NCI-H2107 (cell line): ENCODE measurements around the gene RAPGEF5.

Source experiments
- DNase-seq: peaks from one replicate; lab custom pipeline; 2025; lab: John Stamatoyannopoulos, UW

The RAPGEF5 gene

GRCh38 chr7:22151901-22152300 is 205.1 kb downstream of the RAPGEF5 start:
- no peak for DNase-seq

DNA sequence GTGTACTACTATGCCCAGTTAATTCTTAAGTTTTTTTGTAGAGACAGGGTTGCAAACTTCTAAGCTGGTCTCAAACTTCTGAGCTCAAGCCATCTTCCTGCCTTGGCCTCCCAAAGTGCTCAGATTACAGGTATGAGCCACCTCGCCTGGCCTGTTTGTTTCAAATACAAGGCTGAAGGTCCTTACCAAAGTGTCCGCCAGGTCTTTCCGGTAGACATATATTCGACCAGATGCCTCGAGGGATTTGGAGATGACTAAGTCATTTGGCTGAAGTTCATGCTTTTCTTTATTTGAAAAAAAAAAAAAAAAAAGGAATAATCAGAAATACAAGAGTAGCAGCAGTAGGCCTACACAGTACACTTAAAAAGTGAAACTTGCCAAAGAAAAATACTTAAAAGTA is 206.7 kb downstream of the RAPGEF5 start:
- no peak for DNase-seq

DNA sequence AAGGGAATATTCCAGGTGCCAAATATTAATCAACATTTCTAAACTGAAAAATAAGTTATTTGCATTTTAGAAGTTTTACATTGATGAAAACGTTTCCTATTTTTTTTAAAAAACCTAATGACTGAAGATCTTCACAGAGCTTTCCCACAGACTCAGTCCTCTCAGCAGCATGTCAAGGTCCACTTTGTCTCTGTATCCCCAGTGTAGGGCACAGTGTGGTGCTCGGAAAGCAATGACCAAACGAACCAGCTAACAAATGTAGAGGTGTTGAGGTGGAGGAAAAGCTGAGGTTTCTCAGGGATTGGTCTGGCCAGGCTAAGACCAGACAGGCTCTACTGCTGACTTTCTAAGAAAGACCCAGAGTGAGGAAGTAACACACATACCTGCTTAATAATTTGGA is 209.1 kb downstream of the RAPGEF5 start:
- no peak for DNase-seq

GRCh38 chr7:22146961-22147512 is 209.9 kb downstream of the RAPGEF5 start:
- no peak for DNase-seq

DNA sequence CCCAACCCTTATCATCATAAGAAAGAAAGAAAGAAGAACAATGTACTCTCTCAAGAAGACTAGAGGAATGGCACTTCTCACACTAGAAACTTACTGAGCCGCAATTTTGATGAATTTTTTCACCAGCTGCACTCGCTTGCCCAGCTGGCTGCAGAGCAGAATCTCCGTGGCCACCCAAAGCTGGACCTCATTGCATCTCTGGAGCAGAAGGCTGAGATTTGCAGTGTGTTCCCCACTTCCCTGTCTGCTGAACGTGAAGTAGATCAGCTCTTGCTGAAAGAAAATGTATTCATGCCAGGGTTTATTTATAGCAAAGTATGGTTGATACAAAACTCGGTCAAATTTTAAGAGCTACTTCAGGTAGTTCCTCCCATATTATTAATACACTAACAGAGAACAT is 212.0 kb downstream of the RAPGEF5 start:
- DNase-seq: no peak

DNA sequence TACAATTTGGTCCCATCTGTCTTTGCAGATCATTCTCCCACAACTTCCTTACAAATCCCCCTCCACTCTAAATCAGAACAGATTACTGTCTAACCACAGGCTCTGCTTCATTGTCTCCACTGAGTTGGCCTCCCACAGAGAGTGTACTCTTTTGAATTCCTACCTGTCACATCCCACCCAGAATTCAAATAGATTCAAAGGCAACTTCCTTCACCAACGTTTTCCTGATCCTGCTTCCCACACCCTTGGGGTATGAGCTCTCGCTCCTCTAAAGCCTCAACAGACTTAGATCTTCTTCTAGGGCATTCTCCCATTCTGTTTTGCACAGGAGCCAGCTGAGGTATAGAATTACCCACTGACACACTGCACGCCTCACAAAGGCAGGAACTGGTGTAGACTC is 213.5 kb downstream of the RAPGEF5 start:
- no peak for DNase-seq

- DNase-seq: no peak
These were observed 214.4 kb downstream of the RAPGEF5 start for GRCh38 chr7:22142572-22142971.

DNA sequence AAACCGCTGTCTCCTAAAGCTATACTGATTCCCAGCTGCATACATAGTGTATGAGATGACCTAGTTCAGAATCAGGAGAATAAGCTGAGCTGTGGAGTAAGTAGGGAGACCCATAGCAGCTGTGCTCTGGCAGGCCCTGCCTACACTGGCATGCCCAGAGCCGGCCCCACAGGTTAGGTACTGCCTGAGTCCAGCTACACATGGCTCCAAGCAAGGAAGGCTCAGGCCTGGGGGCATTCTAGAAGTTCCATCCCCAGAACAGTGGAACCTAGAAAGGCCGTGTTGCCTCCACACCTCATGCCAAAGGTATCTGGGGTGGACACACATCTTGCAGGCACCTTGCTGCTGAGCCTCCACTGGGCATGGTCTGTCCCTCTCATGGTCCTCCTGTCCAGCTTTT is 215.6 kb downstream of the RAPGEF5 start:
- DNase-seq: no peak

DNA sequence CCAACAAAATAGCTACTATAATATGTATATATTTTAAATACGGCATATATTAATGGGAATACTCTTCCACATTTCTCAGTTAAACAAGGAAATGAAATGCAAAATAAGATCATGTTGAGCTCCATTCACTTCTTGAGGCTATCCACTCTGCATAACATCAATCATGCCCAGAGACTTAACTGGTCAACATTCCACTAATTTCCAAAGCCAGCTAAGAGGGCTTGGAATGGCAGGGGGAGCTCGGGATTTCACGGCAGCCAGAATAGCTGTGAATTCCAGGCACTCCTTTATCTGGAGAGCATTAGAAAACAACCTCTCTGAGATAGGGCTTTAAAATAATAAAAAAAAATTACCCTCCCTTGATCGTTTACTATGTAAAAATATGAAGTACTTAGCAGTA is 216.4 kb downstream of the RAPGEF5 start:
- no peak for DNase-seq

- DNase-seq: no peak
These were observed 218.1 kb downstream of the RAPGEF5 start for GRCh38 chr7:22138886-22139285.

DNA sequence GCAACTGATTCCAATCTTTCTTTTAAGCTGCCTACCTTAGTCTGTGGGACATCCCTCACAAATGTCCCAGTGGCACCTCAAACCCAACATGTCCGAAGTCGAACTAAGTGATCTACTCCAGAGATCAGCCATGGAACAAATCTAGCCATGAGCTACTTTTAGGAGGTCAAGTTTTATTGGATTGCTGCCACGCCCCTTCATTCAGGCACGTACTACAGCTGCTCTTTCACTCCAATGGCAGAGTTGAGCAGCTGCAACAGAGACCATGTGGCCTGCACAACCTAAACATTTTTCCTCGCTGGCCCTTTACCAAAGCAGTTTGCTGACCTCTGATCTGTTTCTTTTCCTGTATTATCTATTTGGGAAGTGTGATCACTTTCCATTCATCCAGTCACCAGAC is 218.8 kb downstream of the RAPGEF5 start:
- DNase-seq: no peak

DNA sequence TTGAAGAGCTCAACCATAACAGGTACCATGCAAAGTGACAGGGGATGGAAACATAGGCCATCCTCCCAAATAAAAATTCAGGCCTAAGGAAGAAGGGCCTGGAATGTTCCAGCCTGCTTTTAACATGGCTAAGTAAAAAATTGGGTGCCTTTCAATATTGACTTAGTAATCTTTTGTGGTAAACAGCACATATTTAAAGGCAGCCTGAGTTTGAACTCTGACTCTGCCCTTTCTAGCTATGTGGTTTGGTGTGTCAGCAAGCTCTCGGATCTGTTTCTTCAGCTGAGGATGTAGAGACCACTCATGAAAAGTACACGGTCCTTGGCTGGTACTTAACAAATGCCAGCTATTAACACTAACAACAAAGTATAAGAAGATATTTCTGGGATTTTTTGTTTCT is 219.5 kb downstream of the RAPGEF5 start:
- DNase-seq: no peak

- DNase-seq: no peak
These were observed 219.9 kb downstream of the RAPGEF5 start for GRCh38 chr7:22137026-22137425.

DNA sequence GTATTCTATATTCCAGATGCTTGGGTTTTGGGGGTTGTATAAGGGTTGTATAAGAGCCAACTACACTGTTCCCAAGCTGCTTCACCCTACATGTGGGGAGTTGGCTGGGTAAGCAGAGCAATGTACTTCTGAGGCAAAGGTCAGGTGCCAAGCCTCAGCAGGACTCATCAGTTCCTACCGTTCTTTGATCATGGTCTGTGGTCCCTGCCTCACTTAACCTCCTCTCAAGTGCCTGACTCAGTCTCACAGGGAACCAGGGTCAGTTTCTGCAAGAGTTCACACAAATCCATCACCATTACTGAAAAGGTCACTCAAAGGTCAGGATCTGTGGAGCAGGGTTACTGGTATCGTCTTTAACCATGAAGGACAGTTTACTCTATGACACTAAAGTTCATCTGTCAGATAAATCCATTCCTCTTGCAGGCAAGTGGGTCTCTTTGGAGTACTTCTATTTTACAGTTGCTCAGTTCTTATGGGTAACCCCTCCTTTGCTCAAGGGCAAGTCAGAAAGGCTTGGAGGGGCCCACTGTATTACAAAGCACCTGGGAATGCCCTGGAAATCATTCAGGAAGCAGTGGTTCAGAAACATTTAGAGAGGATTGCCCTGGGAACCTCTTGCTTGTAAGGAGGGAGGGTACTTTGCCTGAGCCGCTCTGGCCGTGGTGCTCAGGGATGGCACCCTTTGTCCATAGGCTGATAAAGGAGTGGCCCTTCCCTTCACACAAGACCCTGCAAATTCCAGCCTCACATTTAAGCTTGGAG is 227.0 kb downstream of the RAPGEF5 start:
- DNase-seq: no peak

- DNase-seq: no peak
These were observed 227.8 kb downstream of the RAPGEF5 start for GRCh38 chr7:22129166-22129565.

DNA sequence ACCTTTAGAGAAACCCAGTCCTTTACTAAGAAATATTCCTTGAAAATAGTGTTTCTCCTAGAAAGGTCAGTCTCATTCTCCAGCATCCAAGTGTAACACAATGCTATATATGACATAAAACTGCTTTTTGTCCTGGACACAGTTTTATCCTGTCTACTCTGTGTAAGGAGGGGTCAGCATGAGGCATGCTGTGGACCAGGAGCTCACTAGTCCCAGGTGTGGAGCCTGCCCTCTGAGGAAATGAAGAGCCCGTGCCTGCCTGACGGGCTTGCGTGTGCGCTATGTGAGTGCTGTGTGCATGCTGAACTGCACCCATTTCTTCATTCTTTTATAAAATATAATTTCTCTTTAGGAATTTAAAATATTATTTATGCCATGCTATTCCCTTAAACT is 228.4 kb downstream of the RAPGEF5 start:
- no peak for DNase-seq

DNA sequence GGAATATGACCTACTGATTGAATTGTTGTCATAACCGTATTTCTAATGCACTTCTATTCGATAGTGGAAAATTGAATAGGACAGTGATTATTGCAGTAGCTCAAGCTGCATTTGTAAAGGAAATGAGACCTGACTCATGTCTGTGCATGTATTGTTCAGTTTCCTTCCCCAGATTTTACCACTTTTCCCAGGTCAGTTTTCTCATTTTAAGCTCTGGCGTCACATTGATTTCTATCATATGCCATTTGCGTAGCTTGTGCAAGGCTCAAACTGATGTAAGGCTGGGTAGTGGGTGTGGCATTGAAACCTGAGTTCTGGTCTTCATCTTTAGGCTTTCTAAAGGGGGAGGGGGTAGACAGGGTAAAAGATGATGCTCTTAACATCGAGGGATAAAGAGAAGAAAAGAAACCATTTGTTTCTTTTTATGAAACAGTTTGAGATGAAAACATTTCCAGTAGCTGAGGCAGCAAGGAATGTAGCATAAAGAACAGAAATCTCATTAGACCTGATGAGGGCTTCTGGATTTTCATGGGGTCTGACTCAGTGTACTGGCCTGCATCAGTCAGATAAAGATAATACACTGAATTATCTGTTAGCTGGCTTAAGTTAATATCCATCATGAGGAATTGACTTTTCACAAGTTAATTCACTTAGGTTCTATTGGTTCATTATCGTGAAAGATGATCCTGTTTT is 229.0 kb downstream of the RAPGEF5 start:
- DNase-seq: no peak

- DNase-seq: no peak
These were observed 231.5 kb downstream of the RAPGEF5 start for GRCh38 chr7:22125436-22125835.

GRCh38 chr7:22124941-22125340 is 232.0 kb downstream of the RAPGEF5 start:
- no peak for DNase-seq

- no peak for DNase-seq
These were observed 233.8 kb downstream of the RAPGEF5 start for GRCh38 chr7:22123139-22123538.

- DNase-seq: no peak
These were observed 235.1 kb downstream of the RAPGEF5 start for GRCh38 chr7:22121702-22122474.

- DNase-seq: no peak
These were observed 236.4 kb downstream of the RAPGEF5 start for GRCh38 chr7:22120391-22121053.
